CD4-positive, alpha-beta T cell treated with Interleukin-4 for 4 hours (primary cell): ENCODE measurements around the gene GHRHR.

ENCODE experiments used
- DNase-seq: peaks from one replicate; pipeline ENCODE4 v3.0.0-alpha.2; 2020

Gene GHRHR

DNA sequence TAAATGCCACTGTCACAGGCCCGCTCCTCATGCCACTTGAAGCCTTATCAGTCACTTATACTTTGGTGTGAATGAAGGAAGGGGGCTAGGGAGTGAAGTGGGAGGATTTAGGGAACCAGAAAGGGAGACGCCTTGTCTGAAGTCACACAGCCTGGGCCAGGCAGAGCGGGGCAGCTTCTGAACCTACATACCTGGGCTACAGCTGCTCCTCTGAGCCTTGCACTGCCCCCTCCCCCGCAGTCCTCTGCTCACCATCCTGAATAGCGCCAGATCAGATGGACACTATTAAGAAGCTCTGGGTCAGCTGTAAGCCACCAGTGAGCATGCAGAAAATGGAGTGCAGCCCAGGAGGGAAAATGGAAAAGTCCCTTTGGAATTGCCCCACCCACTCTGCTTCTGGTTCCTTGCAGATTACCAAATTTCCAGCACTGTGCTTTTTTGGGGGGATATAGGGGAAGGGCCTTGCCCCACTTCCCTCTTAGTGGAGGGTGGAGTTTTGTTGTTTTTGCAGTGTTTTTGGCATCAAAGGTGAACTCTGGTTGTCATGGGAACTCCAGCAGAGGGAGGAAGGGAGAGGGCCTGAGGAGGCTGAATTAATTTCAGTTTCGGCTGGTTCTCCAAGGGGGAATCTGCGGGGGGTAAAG lies 53.4 kb downstream of the GHRHR start:
- DNase-seq, result no peak

DNA sequence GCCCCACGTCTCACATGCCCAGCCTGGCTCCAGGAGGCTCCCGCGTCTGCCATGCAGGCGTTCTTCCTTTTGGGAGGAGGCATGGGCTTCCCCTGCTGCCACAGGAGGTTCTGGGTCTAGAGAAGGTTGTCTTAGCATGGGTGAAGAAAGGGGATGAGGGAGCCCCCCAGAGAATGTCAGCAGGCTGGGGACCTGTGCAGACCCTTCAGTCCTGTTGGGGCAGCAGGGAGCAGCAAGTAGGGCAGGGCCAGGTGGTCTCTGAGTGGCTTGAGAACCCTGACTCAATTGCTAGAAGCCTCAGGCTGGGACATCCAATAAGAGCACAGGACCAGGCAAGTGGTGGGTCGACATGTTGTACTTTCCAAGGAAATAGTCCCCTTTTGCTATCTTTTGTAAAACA lies 54.0 kb downstream of the GHRHR start:
- no peak for DNase-seq

DNA sequence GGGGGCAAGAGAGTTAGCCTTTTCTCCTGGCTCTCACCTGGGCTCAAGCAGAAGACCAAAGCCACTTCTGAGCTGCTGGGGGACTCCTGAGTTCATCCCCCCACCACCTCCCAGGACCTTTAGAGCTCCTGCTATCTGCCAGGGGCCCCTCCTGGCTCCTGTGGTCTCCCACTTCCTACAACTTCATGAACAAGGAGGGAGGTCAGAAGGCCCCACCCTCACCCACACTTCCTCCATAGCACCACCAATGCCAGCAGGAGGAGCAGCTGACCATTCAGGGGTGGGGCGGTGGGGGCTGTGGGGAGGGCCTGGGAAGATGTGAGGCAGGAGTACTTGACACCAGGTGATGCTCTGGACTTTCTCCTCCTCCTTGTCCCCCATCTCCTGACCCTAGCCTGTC lies 55.8 kb downstream of the GHRHR start:
- no peak for DNase-seq

DNA sequence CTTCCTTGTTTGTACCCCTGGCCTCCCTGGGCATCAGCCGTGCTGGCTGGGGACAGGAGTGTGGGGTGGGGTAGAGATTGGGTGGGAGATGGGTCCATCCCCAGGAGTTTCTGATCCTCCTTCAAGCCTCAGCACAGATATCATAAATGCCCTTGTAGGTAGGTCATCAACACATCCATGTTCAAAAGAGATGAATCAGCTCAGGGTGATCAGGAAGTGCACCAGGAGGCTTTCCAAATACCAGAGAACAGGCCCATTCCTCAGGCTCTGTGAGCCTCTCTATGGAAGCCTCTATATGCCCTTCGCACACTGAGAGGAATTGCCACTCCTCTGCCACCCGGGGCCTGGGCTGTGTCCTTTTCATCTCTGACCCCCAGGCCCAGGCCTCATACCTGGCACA lies 56.4 kb downstream of the GHRHR start:
- no peak for DNase-seq

DNA sequence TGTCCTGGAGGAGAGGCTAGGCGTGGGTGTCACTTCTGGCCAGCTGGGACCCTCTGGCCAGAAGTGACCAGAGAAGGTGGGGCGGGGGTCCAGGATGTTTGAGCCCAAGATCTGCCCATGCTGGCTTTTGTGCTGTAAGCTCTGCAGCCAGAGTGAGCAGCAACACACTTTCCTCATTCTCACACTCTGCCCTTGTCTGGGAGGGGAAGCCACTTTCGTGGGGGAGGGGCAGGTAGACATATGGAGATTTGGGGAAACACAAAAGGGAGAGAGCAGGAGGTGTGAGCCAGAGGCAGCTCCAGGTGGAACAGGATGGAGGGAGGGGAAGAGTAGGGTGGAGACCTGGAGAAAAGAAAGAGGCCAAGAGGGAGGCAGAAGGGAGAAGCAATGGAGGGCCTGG lies 56.9 kb downstream of the GHRHR start:
- no peak for DNase-seq

DNA sequence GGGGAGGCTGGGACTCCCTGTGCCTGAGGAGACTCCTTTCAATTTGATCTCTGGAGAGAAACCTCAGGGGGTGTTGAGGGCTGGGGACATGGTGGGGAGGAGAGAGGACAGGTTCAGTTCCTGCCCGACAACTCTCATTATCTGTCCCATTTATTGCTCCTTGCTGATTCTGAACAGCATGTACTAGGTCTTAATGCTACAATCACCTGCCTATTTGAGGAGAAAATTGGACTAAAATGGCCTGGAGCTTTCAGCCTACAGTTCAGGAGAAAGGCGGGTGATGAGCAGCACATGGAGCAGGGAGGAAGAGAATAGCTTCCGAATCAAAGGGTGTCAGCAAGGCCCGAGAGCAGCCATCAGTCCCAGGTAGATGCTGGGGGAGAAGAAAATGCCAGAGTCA lies 58.4 kb downstream of the GHRHR start:
- no peak for DNase-seq

DNA sequence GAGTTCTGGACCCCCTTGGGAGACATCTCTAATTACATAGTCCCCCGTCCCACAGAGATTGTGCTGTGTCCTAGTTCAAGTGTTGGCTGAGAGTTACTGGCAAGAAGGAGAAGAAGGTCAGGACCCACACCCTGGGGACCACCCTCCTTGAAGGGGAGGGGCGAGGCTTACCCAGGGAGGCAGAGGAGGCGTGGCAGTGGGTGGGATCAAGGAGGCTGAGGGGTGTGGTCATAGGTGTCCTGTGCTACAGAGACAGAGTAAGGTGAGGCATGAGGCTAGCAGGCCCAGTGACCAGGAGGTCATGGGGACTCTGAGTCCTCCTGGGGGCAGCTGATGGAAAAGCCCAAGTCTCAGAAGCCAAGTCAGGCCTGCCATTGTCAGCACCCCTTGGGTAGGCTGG lies 59.0 kb downstream of the GHRHR start:
- no peak for DNase-seq

DNA sequence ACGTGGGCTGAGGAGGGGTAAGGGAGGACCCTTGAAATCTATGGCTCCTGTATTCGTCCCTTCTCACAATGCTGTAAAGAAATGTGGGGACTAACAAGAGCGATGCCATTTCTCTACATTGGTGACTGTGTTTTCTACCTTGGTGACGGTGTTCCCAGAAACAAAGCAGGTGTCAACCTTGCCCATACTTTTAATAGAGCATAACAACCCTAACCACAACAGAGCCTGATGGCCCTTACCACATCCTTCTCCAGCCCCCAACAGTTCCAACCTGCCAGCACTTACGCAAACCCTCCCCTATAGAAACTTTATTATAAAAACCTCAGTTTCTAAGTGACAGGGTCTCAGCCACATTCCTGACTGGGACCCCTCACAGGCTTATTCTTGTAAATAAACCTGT lies 60.1 kb downstream of the GHRHR start:
- DNase-seq, result peak; percentile 7

DNA sequence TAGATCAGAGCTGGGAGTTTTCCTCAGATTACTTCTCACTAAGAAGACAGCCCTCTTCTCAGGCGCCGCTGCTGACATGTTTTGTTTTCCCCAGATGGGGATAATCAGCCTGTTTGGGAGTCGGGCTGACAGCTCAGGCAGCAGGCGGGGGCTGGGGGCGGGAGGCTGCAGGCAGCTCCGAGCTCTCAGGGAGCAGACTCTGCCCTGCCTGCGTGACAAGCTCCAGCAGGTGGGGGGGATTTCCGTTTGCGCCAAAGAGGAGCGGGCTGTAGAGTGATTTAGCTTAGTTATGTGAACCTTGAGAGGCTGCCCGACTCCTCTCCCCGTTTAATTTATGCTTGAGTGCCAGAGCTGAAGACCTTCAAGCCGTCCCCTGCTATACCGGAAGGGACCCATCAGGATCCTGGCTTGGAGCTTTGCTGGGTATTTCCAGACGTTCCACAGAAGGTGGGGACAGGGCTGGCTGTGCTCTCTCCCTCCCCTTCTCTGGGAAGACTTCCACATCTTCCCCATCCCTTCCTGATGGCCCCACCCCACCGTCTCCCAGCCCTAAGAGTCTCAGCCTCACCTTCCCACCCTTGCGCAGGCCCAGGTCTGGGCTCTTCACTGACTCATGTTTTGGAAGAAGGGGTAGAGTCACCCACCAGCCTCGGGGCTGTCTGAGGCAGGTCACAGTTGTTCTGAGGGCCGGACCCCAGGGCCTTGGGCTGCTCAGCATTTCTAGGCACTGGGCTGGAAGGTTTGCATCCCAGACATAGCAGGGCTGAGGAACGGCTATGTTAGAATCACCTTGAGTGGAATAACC lies 63.6 kb downstream of the GHRHR start:
- no peak for DNase-seq

DNA sequence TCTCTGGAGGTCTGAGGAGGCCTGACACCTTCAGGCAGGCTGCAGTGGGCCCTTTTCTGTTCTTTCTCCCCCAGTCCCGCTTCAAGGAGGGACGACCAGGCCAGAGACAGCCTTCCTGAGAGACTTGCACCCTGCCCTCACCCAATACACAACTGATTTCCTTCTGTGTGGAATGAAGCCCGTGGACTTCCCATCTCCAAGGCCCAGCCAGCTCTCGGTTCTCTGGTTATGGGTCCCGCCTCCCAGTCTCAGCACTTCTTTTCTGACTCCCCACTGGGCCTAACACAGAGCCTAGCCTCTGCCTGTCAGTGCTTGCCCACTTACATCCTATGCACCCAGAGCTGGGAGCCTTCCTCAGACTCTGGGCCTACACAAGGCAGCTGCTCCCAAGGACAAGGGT lies 64.3 kb downstream of the GHRHR start:
- DNase-seq, result no peak

DNA sequence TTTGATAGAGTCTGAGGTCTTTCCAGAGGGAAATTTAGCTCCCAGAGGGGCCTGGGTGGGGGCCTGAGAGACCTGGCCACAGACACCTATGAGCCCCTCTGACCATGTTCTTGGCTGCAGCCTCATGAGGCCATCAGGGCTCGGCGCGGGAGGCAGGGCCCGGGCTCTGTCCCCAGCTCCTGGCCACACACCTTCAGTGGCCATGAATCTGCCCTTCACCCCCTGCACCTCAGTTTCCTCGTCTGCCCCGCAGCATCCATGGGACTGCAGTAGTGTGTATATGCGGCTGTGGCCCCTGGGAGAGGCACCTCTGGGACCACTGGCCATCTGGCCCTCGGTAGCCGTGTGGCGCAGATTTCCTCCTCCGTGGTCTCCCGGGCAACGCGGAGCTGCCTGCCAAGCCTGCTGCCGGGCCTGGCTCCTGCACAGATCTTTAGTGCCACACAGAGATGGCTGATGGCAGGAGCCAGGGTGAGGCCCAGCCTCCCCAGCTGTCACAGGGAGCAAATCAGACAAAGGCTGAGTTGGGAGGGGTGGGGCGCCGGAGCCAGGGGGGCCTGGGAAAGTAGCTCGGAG lies 64.8 kb downstream of the GHRHR start:
- DNase-seq, result no peak
